ENCODE results near the gene PARPBP.

DNA sequence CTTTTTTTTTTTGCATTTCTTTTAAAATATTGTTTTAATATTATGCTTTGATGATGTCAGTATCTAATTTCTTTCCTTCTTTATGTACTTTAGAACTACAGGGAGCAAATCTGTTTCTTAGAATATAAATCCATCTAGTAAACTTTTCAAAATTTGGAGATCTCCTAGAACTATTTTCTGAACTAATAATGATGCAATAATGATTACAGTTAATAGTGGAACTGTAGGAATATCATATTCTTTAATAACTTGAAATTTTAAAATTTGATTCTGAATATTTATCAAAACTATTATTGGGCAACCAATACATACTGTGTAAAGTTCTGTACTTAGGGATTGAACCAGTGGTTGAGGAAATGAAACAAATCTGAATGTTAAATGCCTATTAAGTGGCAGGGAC, 100.8 kb downstream of the PARPBP start:
- TF ChIP-seq, protein P1, sequence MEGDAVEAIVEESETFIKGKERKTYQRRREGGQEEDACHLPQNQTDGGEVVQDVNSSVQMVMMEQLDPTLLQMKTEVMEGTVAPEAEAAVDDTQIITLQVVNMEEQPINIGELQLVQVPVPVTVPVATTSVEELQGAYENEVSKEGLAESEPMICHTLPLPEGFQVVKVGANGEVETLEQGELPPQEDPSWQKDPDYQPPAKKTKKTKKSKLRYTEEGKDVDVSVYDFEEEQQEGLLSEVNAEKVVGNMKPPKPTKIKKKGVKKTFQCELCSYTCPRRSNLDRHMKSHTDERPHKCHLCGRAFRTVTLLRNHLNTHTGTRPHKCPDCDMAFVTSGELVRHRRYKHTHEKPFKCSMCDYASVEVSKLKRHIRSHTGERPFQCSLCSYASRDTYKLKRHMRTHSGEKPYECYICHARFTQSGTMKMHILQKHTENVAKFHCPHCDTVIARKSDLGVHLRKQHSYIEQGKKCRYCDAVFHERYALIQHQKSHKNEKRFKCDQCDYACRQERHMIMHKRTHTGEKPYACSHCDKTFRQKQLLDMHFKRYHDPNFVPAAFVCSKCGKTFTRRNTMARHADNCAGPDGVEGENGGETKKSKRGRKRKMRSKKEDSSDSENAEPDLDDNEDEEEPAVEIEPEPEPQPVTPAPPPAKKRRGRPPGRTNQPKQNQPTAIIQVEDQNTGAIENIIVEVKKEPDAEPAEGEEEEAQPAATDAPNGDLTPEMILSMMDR (IDR thresholded peaks at IDR 0.05): no peak
- TF ChIP-seq CBX2 (IDR thresholded peaks at IDR 0.05; ENCODE audit: borderline replicate concordance, low read depth): no peak
- TF ChIP-seq, protein P2, sequence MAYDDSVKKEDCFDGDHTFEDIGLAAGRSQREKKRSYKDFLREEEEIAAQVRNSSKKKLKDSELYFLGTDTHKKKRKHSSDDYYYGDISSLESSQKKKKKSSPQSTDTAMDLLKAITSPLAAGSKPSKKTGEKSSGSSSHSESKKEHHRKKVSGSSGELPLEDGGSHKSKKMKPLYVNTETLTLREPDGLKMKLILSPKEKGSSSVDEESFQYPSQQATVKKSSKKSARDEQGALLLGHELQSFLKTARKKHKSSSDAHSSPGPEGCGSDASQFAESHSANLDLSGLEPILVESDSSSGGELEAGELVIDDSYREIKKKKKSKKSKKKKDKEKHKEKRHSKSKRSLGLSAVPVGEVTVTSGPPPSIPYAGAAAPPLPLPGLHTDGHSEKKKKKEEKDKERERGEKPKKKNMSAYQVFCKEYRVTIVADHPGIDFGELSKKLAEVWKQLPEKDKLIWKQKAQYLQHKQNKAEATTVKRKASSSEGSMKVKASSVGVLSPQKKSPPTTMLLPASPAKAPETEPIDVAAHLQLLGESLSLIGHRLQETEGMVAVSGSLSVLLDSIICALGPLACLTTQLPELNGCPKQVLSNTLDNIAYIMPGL (CRISPR knock-in tag; IDR thresholded peaks at IDR 0.05; ENCODE audit: borderline replicate concordance): no peak
- no peak for TF ChIP-seq NFE2L2 (conservative IDR thresholded peaks at IDR 0.05; ENCODE audit: low read length)
- TF ChIP-seq, protein P3, sequence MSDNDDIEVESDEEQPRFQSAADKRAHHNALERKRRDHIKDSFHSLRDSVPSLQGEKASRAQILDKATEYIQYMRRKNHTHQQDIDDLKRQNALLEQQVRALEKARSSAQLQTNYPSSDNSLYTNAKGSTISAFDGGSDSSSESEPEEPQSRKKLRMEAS (IDR thresholded peaks at IDR 0.05): no peak

Measured in A549 (cell line).